HepG2 (cell line): Measurements from ENCODE around the gene TGM1. TPM values are rescaled to one million over a fixed set of nuclear protein-coding genes. Genes with fewer than 3 reads are reported as not detected.

Source experiments
- CENPBD1 ChIP-seq: sonication (generic); formaldehyde crosslinking; IDR thresholded peaks from 2 replicates; pipeline ENCODE4 v1.8.0; 2022; ENCODE audit warnings: missing genetic modification reagents, low read depth, mild to moderate bottlenecking, borderline replicate concordance
- HMGXB3 ChIP-seq: sonication (generic); formaldehyde crosslinking; IDR thresholded peaks from 2 replicates; pipeline ENCODE4 v1.4.0; 2020; ENCODE audit warnings: missing genetic modification reagents, borderline replicate concordance
- NPAS2 ChIP-seq: sonication (generic); formaldehyde crosslinking; IDR thresholded peaks from 2 replicates; pipeline ENCODE4 v1.8.0; 2022; ENCODE audit warnings: mild to moderate bottlenecking, missing genetic modification reagents, borderline replicate concordance
- SMARCE1 ChIP-seq: fragments of 450-650 bp; IDR thresholded peaks from 2 replicates; pipeline ENCODE4 v1.6.1; 2017; ENCODE audit warnings: borderline replicate concordance
- ZFP62 ChIP-seq: sonication (generic); formaldehyde crosslinking; IDR thresholded peaks from 2 replicates; pipeline ENCODE4 v1.4.0; 2020; ENCODE audit warnings: missing genetic modification reagents
- ZNF367 ChIP-seq: sonication (generic); formaldehyde crosslinking; IDR thresholded peaks from 2 replicates; pipeline ENCODE4 v1.4.0; 2020; ENCODE audit warnings: missing genetic modification reagents, borderline replicate concordance
- ZNF788 ChIP-seq: sonication (generic); formaldehyde crosslinking; IDR thresholded peaks from 2 replicates; pipeline ENCODE4 v1.5.0; 2020; ENCODE audit warnings: mild to moderate bottlenecking, missing genetic modification reagents, borderline replicate concordance
- polyA plus RNA-seq, 8 experiments: library from polyadenylated mRNA; depleted of rRNA in 3 of 8; stranded (reverse) in 7 of 8; unstranded in 1 of 8; fragments of >200 nt; fragmentation: Illumina TruSeq in 4 of 8; extraction: Trizol in 4 of 8; gene quantifications; 2 replicates each; pipeline versions ENCODE4 v1.2.1 to v1.2.3, GENCODE V29; 2011 to 2016; ENCODE audit warnings: low read depth in 4 of 8, missing spikeins in 1 of 8, mixed read lengths in 1 of 8; ENCODE audit not compliant: insufficient read depth in 1 of 8
- total RNA-seq, 5 experiments: library from RNA; depleted of rRNA; stranded (reverse); fragments of >200 nt; fragmentation: Illumina TruSeq; extraction: Trizol; gene quantifications; 2 replicates each; pipeline ENCODE4 v1.2.3, GENCODE V29; 2016; ENCODE audit warnings: low read depth in 1 of 5
- TF ChIP-seq, protein P1 (sequence below): sonication (generic); formaldehyde crosslinking; IDR thresholded peaks from 2 replicates; pipeline ENCODE4 v1.4.0; 2020; ENCODE audit warnings: missing genetic modification reagents
- TF ChIP-seq, protein P2 (sequence below): sonication (generic); formaldehyde crosslinking; IDR thresholded peaks from 2 replicates; pipeline ENCODE4 v1.9.0; 2021; ENCODE audit warnings: mild to moderate bottlenecking, missing genetic modification reagents
- TF ChIP-seq, protein P3 (sequence below): sonication (generic); formaldehyde crosslinking; IDR thresholded peaks from 2 replicates; pipeline ENCODE4 v1.5.0; 2020; ENCODE audit warnings: mild to moderate bottlenecking, missing genetic modification reagents

Gene TGM1
- total and polyA plus RNA-seq, 2 of the 13 experiments (the other 11 are each of a cell fraction or from before 2014, with no cell fraction given): 3.2 to 10.6 TPM

DNA sequence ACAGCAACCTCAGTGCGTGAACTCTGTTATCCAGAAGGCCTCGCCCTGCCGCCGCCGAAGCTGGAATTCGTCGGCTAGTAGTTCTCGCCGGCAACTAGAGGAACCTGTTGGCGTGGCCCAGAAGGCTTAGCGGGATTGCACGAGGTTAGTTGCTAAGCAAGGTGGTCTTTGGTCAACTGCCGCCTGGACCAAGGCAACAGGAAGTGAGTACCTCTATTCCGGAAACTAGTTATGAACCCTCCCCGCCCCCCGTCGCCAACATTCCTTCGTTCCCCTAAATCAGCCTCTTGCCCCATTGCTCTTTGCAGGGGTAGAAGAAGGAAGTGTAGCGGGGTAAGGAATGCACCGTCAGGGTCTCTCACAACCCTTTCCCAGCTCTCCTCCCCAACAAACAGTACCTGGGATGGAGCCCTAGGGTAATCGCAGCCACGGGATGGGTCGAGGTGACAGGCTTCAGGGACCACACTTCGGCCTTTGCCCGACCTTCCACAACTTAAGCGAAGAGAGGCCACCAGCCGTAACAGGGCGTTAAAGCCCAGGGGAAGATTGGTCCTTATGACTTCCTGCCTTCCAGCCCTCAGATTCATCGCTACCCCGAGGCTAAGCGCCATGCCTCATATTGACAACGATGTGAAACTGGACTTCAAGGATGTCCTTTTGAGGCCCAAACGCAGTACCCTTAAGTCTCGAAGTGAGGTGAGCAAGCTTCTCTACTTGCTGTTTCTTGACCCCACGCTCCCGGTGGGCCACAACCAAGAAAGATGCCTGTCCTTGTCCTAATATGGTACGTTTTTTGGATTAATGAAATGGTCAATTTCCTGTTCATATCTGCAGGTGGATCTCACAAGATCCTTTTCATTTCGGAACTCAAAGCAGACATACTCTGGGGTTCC lies 30.1 kb downstream of the TGM1 start, which contains the start of gene GMPR2 (continued):
- TF ChIP-seq ZFP62: no peak; the same call in 1 of the 2 replicates
- TF ChIP-seq, protein P1, sequence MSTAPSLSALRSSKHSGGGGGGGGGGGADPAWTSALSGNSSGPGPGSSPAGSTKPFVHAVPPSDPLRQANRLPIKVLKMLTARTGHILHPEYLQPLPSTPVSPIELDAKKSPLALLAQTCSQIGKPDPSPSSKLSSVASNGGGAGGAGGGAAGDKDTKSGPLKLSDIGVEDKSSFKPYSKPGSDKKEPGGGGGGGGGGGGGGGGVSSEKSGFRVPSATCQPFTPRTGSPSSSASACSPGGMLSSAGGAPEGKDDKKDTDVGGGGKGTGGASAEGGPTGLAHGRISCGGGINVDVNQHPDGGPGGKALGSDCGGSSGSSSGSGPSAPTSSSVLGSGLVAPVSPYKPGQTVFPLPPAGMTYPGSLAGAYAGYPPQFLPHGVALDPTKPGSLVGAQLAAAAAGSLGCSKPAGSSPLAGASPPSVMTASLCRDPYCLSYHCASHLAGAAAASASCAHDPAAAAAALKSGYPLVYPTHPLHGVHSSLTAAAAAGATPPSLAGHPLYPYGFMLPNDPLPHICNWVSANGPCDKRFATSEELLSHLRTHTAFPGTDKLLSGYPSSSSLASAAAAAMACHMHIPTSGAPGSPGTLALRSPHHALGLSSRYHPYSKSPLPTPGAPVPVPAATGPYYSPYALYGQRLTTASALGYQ (CRISPR knock-in tag): 0 out of 2 replicates have a peak, but pooled peaks have one; percentile 65
- 0 out of 2 replicates have a peak, but pooled peaks have one; percentile 20 for TF ChIP-seq NPAS2 (CRISPR knock-in tag)
- 0 out of 2 replicates have a peak, but pooled peaks have one; percentile 52 for TF ChIP-seq ZNF367
- peak; percentile 68; the same call in 1 of the 2 replicates for TF ChIP-seq HMGXB3 (CRISPR knock-in tag)
- TF ChIP-seq, protein P2, sequence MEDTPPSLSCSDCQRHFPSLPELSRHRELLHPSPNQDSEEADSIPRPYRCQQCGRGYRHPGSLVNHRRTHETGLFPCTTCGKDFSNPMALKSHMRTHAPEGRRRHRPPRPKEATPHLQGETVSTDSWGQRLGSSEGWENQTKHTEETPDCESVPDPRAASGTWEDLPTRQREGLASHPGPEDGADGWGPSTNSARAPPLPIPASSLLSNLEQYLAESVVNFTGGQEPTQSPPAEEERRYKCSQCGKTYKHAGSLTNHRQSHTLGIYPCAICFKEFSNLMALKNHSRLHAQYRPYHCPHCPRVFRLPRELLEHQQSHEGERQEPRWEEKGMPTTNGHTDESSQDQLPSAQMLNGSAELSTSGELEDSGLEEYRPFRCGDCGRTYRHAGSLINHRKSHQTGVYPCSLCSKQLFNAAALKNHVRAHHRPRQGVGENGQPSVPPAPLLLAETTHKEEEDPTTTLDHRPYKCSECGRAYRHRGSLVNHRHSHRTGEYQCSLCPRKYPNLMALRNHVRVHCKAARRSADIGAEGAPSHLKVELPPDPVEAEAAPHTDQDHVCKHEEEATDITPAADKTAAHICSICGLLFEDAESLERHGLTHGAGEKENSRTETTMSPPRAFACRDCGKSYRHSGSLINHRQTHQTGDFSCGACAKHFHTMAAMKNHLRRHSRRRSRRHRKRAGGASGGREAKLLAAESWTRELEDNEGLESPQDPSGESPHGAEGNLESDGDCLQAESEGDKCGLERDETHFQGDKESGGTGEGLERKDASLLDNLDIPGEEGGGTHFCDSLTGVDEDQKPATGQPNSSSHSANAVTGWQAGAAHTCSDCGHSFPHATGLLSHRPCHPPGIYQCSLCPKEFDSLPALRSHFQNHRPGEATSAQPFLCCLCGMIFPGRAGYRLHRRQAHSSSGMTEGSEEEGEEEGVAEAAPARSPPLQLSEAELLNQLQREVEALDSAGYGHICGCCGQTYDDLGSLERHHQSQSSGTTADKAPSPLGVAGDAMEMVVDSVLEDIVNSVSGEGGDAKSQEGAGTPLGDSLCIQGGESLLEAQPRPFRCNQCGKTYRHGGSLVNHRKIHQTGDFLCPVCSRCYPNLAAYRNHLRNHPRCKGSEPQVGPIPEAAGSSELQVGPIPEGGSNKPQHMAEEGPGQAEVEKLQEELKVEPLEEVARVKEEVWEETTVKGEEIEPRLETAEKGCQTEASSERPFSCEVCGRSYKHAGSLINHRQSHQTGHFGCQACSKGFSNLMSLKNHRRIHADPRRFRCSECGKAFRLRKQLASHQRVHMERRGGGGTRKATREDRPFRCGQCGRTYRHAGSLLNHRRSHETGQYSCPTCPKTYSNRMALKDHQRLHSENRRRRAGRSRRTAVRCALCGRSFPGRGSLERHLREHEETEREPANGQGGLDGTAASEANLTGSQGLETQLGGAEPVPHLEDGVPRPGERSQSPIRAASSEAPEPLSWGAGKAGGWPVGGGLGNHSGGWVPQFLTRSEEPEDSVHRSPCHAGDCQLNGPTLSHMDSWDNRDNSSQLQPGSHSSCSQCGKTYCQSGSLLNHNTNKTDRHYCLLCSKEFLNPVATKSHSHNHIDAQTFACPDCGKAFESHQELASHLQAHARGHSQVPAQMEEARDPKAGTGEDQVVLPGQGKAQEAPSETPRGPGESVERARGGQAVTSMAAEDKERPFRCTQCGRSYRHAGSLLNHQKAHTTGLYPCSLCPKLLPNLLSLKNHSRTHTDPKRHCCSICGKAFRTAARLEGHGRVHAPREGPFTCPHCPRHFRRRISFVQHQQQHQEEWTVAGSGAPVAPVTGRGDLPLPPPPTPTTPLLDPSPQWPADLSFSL (CRISPR knock-in tag): no peak
- TF ChIP-seq SMARCE1: no peak
- no peak for TF ChIP-seq CENPBD1 (CRISPR knock-in tag)
- TF ChIP-seq ZNF788 (CRISPR knock-in tag): 0 out of 2 replicates have a peak, but pooled peaks have one; percentile 34
- TF ChIP-seq, protein P3, sequence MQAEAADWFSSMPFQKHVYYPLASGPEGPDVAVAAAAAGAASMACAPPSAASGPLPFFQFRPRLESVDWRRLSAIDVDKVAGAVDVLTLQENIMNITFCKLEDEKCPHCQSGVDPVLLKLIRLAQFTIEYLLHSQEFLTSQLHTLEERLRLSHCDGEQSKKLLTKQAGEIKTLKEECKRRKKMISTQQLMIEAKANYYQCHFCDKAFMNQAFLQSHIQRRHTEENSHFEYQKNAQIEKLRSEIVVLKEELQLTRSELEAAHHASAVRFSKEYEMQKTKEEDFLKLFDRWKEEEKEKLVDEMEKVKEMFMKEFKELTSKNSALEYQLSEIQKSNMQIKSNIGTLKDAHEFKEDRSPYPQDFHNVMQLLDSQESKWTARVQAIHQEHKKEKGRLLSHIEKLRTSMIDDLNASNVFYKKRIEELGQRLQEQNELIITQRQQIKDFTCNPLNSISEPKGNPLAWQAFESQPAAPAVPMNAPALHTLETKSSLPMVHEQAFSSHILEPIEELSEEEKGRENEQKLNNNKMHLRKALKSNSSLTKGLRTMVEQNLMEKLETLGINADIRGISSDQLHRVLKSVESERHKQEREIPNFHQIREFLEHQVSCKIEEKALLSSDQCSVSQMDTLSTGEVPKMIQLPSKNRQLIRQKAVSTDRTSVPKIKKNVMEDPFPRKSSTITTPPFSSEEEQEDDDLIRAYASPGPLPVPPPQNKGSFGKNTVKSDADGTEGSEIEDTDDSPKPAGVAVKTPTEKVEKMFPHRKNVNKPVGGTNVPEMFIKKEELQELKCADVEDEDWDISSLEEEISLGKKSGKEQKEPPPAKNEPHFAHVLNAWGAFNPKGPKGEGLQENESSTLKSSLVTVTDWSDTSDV (CRISPR knock-in tag): peak; percentile 41; the same call in 1 of the 2 replicates
